PC-3 (cell line): ENCODE results near the gene MADCAM1.

Experiments
- CTCF ChIP-seq: fragments of 300-600 bp; sonication (generic); conservative IDR thresholded peaks from 2 replicates; pipeline ENCODE4 v1.5.1; 2017; ENCODE audit warnings: antibody characterized with exemption, low read depth, mild to moderate bottlenecking, low read length
- EZH2 ChIP-seq: fragments of 300-600 bp; sonication (generic); IDR thresholded peaks from one replicate; pipeline ENCODE4 v1.6.1; 2017; ENCODE audit warnings: antibody characterized with exemption, mild to moderate bottlenecking, low read length; ENCODE audit not compliant: unreplicated experiment

GRCh38 chr19:480016-480855 is 16.1 kb upstream of the MADCAM1 start:
- TF ChIP-seq CTCF (peak; percentile 76), EZH2 (no peak)
